Erythroblast (primary cell): ENCODE results near the gene MAPK8.

Experiments used
- GATA1 ChIP-seq: IDR thresholded peaks from 2 replicates; pipeline ENCODE4 v1.6.1; 2011; ENCODE audit warnings: low read depth, mild to moderate bottlenecking, control low read depth, low read length, moderate library complexity
- POLR2A ChIP-seq: IDR thresholded peaks from 2 replicates; pipeline ENCODE4 v1.6.1; 2011; ENCODE audit warnings: mild to moderate bottlenecking, low read length

DNA sequence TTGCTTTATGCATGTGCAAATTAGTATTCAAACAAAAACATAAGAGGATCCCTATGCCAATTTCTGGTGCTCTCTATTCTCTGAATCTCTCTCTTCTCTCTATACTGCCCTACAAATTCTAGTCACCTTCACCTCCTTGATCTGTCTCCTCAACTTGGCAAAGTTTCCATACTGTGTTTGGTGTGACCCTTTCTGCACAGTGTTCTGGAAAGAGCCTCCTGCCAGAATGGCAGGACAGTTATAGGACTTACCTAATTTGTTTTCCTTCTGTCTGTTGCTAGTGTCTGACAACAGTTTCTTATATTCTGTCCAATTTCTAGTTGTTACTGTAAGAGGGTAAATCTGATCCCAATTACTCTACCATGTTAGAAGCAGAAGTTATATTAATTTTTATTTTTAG, 34.3 kb downstream of the MAPK8 start:
- no peak for TF ChIP-seq POLR2A
- no peak for TF ChIP-seq GATA1
